Gastrocnemius medialis (tissue), 4 donors: ENCODE measurements around the gene PPDPF.
A peak's percentile ranks its signal among the peaks of the same experiment; 100 is the strongest.

Experiments
- POLR2A ChIP-seq, 2 donors: fragments of 450-650 bp; IDR thresholded peaks; one replicate each; pipeline ENCODE4 v1.6.1; 2017; ENCODE audit warnings: antibody characterized with exemption in 2 of 2, mild to moderate bottlenecking in 2 of 2, moderate library complexity in 2 of 2
- TF ChIP-seq, protein P1 (sequence below), 5 experiments: fragments of 450-650 bp in 3 of 5; fragments of 200-600 bp in 2 of 5; sonication (generic) in 2 of 5; IDR thresholded peaks in 4 of 5; conservative IDR thresholded peaks in 1 of 5; 1 replicate in 4 of 5; 2 replicates in 1 of 5; pipeline ENCODE4 v1.5.1; 2016 to 2019; ENCODE audit warnings: antibody characterized with exemption in 5 of 5, mild to moderate bottlenecking in 3 of 5, moderate library complexity in 3 of 5

DNA sequence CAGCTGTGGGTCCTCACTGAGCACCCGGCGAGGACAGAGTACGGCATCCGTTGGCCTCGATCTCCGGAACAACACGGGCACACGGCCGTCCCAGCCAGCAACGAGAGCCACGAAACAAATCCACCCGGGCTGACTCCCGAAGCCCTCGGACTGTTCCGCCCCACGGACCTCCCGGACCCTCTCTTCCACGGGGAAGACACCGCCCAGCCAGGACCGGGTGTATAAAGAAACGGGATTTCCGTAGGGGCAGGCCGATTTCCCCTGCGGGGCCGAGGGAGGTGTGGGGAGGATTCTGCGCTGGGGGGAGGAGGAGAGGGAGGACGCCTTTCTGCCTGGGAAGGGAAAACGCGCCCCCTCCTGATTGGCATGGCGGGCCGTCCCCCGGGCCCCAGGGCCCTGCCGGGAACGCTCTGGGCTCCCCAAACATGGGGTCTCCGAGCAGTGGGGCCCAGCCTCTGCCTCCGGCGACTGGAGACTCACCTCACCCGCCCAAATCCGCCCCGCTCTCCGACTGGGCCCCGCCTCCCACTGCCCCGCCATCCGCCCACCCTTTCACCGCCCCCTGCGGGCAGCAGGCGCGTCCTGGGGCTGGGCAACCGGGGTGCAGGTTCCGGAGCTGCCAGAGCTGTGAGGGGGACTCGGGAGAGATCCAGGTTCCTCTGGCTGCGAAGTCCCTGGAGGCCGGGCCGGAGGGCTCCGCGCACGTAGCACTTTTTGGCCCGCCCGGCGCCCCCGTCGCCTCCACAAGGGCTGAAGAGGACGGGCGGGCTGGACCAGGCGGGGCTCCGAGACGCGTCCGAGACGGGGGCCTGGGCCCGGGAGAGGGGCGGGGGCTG, 679 bp upstream of the PPDPF start:
- TF ChIP-seq, protein P1, sequence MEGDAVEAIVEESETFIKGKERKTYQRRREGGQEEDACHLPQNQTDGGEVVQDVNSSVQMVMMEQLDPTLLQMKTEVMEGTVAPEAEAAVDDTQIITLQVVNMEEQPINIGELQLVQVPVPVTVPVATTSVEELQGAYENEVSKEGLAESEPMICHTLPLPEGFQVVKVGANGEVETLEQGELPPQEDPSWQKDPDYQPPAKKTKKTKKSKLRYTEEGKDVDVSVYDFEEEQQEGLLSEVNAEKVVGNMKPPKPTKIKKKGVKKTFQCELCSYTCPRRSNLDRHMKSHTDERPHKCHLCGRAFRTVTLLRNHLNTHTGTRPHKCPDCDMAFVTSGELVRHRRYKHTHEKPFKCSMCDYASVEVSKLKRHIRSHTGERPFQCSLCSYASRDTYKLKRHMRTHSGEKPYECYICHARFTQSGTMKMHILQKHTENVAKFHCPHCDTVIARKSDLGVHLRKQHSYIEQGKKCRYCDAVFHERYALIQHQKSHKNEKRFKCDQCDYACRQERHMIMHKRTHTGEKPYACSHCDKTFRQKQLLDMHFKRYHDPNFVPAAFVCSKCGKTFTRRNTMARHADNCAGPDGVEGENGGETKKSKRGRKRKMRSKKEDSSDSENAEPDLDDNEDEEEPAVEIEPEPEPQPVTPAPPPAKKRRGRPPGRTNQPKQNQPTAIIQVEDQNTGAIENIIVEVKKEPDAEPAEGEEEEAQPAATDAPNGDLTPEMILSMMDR (IDR thresholded peaks at IDR 0.05 in 4 of 5, conservative IDR thresholded peaks at IDR 0.05 in 1 of 5) = peak in 4 of 5 experiments; percentile 55 to 71 (median 60)
- TF ChIP-seq POLR2A (IDR thresholded peaks at IDR 0.05) = no peak
